Immature natural killer cell (primary cell): ENCODE measurements around the gene DOK6. TPM values are rescaled to one million over a fixed set of nuclear protein-coding genes. Genes with fewer than 3 reads are reported as not detected.

ENCODE experiments used
- DNase-seq, 3 donors: peaks; one replicate each; pipeline ENCODE4 v3.0.0; 2022; ENCODE audit warnings: mixed read lengths in 1 of 3
- H3K27ac Mint-ChIP-seq, 6 donors: one replicate each; pipeline ENCODE4 v1.8.0; 2020; ENCODE audit warnings: mixed read lengths in 6 of 6, mild to moderate bottlenecking in 5 of 6, inconsistent platforms in 4 of 6, moderate library complexity in 3 of 6
- H3K27me3 Mint-ChIP-seq, 3 donors: one replicate each; pipeline ENCODE4 v1.8.0; 2020 to 2021; ENCODE audit warnings: low read depth in 3 of 3, mild to moderate bottlenecking in 3 of 3, mixed read lengths in 3 of 3, moderate library complexity in 3 of 3, inconsistent platforms in 1 of 3
- H3K36me3 Mint-ChIP-seq, 3 donors: one replicate each; pipeline ENCODE4 v1.8.0; 2020; ENCODE audit warnings: mixed read lengths in 3 of 3, inconsistent platforms in 2 of 3, mild to moderate bottlenecking in 2 of 3
- H3K4me1 Mint-ChIP-seq, 2 donors: one replicate each; pipeline ENCODE4 v1.8.0; 2020; ENCODE audit warnings: inconsistent platforms in 2 of 2, mild to moderate bottlenecking in 2 of 2, mixed read lengths in 2 of 2, moderate library complexity in 1 of 2
- H3K4me3 Mint-ChIP-seq, 5 donors: one replicate each; pipeline ENCODE4 v1.8.0; 2020; ENCODE audit warnings: mild to moderate bottlenecking in 5 of 5, mixed read lengths in 5 of 5, inconsistent platforms in 3 of 5, moderate library complexity in 3 of 5
- H3K9me3 Mint-ChIP-seq, 6 donors: one replicate each; pipeline ENCODE4 v1.8.0; 2020; ENCODE audit warnings: mild to moderate bottlenecking in 6 of 6, mixed read lengths in 6 of 6, inconsistent platforms in 4 of 6, moderate library complexity in 3 of 6
- polyA plus RNA-seq, 3 donors: library from polyadenylated mRNA; unstranded; fragments of 300-500 nt; fragmentation: Illumina TruSeq; gene quantifications; one replicate each; pipeline ENCODE4 v1.2.3, GENCODE V29; 2021

The DOK6 gene
- polyA plus RNA-seq, 3 donors from 2014 or later, result 0.17 to 0.54 (median 0.30) TPM

- Mint-ChIP-seq H3K4me1 (no peaks in the 10 kb centered on the region), H3K9me3 (peaks cover 0 to 3% (median 0%) of the 10 kb centered on the region in 6 donors), H3K27me3 (peaks cover 0 to 6% (median 0%) of the 10 kb centered on the region in 3 donors), H3K4me3 (no peak overlapping the region), H3K36me3 (no peaks in the 10 kb centered on the region), H3K27ac (no peak overlapping the region)
- DNase-seq, result no peak
These were observed 127.7 kb downstream of the DOK6 start for GRCh38 chr18:69528435-69528834.

- Mint-ChIP-seq H3K4me1 (no peaks in the 10 kb centered on the region), H3K27ac (no peak overlapping the region), H3K9me3 (peaks cover 0 to 3% (median 0%) of the 10 kb centered on the region in 6 donors), H3K27me3 (peaks cover 0 to 6% (median 0%) of the 10 kb centered on the region in 3 donors), H3K4me3 (no peak overlapping the region), H3K36me3 (no peaks in the 10 kb centered on the region)
- DNase-seq, result no peak
These were observed 128.5 kb downstream of the DOK6 start for GRCh38 chr18:69529151-69529550.

GRCh38 chr18:69531973-69532372 lies 131.3 kb downstream of the DOK6 start:
- Mint-ChIP-seq H3K4me3 (no peak overlapping the region), H3K27ac (no peak overlapping the region), H3K36me3 (no peaks in the 10 kb centered on the region), H3K27me3 (peaks cover 0 to 6% (median 4%) of the 10 kb centered on the region in 3 donors), H3K9me3 (peaks cover 0 to 3% (median 0%) of the 10 kb centered on the region in 6 donors), H3K4me1 (no peaks in the 10 kb centered on the region)
- no peak for DNase-seq

GRCh38 chr18:69537183-69537582 lies 136.5 kb downstream of the DOK6 start:
- Mint-ChIP-seq H3K36me3 (no peaks in the 10 kb centered on the region), H3K4me3 (no peak overlapping the region), H3K9me3 (peaks cover 0 to 3% (median 0%) of the 10 kb centered on the region in 6 donors), H3K4me1 (no peaks in the 10 kb centered on the region), H3K27me3 (peaks cover 0 to 9% (median 8%) of the 10 kb centered on the region in 3 donors), H3K27ac (no peak overlapping the region)
- DNase-seq, result no peak

GRCh38 chr18:69538849-69539248 lies 138.2 kb downstream of the DOK6 start:
- Mint-ChIP-seq H3K4me3 (no peak overlapping the region), H3K4me1 (no peaks in the 10 kb centered on the region), H3K27me3 (peaks cover 0 to 12% (median 10%) of the 10 kb centered on the region in 3 donors), H3K9me3 (peaks cover 0 to 3% (median 0%) of the 10 kb centered on the region in 6 donors), H3K27ac (no peak overlapping the region), H3K36me3 (no peaks in the 10 kb centered on the region)
- DNase-seq, result no peak

- Mint-ChIP-seq H3K9me3 (peaks cover 0 to 3% (median 0%) of the 10 kb centered on the region in 6 donors), H3K27ac (no peak overlapping the region)
These were observed 138.7 kb downstream of the DOK6 start for GRCh38 chr18:69539404-69539803.

GRCh38 chr18:69556228-69556627 lies 155.5 kb downstream of the DOK6 start:
- Mint-ChIP-seq H3K4me3 (no peak overlapping the region), H3K27ac (peak overlapping the region in 1 of 6 donors; percentile 9), H3K27me3 (peaks cover 0 to 7% (median 4%) of the 10 kb centered on the region in 3 donors), H3K9me3 (no peaks in the 10 kb centered on the region), H3K36me3 (no peaks in the 10 kb centered on the region), H3K4me1 (peaks cover 6 to 11% of the 10 kb centered on the region in 2 donors)
- DNase-seq, result no peak

More at GRCh38 chr18:69539404-69539803, 138.7 kb downstream of the DOK6 start:
- no peak for DNase-seq
- H3K4me1 Mint-ChIP-seq, result no peaks in the 10 kb centered on the region
- H3K4me3 Mint-ChIP-seq, result no peak overlapping the region
- H3K36me3 Mint-ChIP-seq, result no peaks in the 10 kb centered on the region
- peaks cover 0 to 16% (median 10%) of the 10 kb centered on the region in 3 donors for H3K27me3 Mint-ChIP-seq

- Mint-ChIP-seq H3K27me3 (peaks cover 0 to 7% (median 5%) of the 10 kb centered on the region in 3 donors), H3K27ac (no peak overlapping the region), H3K4me3 (no peak overlapping the region), H3K36me3 (no peaks in the 10 kb centered on the region), H3K9me3 (no peaks in the 10 kb centered on the region), H3K4me1 (peaks cover 6 to 11% of the 10 kb centered on the region in 2 donors)
- DNase-seq, result no peak
These were observed 156.6 kb downstream of the DOK6 start for GRCh38 chr18:69557282-69557681.

- Mint-ChIP-seq H3K27me3 (peaks cover 0 to 8% (median 7%) of the 10 kb centered on the region in 3 donors), H3K27ac (no peak overlapping the region), H3K4me1 (peaks cover 6 to 11% of the 10 kb centered on the region in 2 donors), H3K9me3 (no peaks in the 10 kb centered on the region), H3K36me3 (no peaks in the 10 kb centered on the region), H3K4me3 (no peak overlapping the region)
- DNase-seq, result no peak
These were observed 157.4 kb downstream of the DOK6 start for GRCh38 chr18:69558052-69558451.

GRCh38 chr18:69559604-69560003 lies 158.9 kb downstream of the DOK6 start:
- no peak overlapping the region for H3K4me3 Mint-ChIP-seq
- H3K27me3 Mint-ChIP-seq, result peaks cover 0 to 7% (median 0%) of the 10 kb centered on the region in 3 donors
- peak; percentile 9 to 42 (median 30) for DNase-seq
- no peaks in the 10 kb centered on the region for H3K36me3 Mint-ChIP-seq
- H3K9me3 Mint-ChIP-seq, result no peaks in the 10 kb centered on the region
- peaks cover 6 to 11% of the 10 kb centered on the region in 2 donors for H3K4me1 Mint-ChIP-seq
- H3K27ac Mint-ChIP-seq, result peak overlapping the region in 3 of 6 donors; percentile 9 to 77 (median 65)

- Mint-ChIP-seq H3K9me3 (peaks cover 0 to 5% (median 4%) of the 10 kb centered on the region in 6 donors), H3K4me3 (no peak overlapping the region), H3K27me3 (peaks cover 0 to 4% (median 3%) of the 10 kb centered on the region in 3 donors), H3K4me1 (peaks cover 3 to 5% of the 10 kb centered on the region in 2 donors), H3K36me3 (no peaks in the 10 kb centered on the region), H3K27ac (no peak overlapping the region)
- DNase-seq, result no peak
These were observed 163.9 kb downstream of the DOK6 start for GRCh38 chr18:69564602-69565001.

- Mint-ChIP-seq H3K4me3 (no peak overlapping the region), H3K27ac (no peak overlapping the region), H3K4me1 (no peaks in the 10 kb centered on the region), H3K9me3 (peaks cover 0 to 5% (median 4%) of the 10 kb centered on the region in 6 donors), H3K27me3 (peaks cover 0 to 3% (median 0%) of the 10 kb centered on the region in 3 donors), H3K36me3 (no peaks in the 10 kb centered on the region)
- DNase-seq, result no peak
These were observed 167.3 kb downstream of the DOK6 start for GRCh38 chr18:69567813-69568488.

- peaks cover 0 to 5% (median 0%) of the 10 kb centered on the region in 3 donors for H3K27me3 Mint-ChIP-seq
- no peak overlapping the region for H3K4me3 Mint-ChIP-seq
- H3K27ac Mint-ChIP-seq, result no peak overlapping the region
- no peaks in the 10 kb centered on the region for H3K36me3 Mint-ChIP-seq
- peaks cover 0 to 5% (median 4%) of the 10 kb centered on the region in 6 donors for H3K9me3 Mint-ChIP-seq
- DNase-seq, result no peak
- H3K4me1 Mint-ChIP-seq, result no peaks in the 10 kb centered on the region
These were observed 168.4 kb downstream of the DOK6 start for GRCh38 chr18:69569133-69569532.

GRCh38 chr18:69574401-69574800 lies 173.7 kb downstream of the DOK6 start:
- Mint-ChIP-seq H3K9me3 (no peaks in the 10 kb centered on the region), H3K4me3 (no peak overlapping the region), H3K27ac (no peak overlapping the region), H3K36me3 (no peaks in the 10 kb centered on the region), H3K27me3 (peaks cover 0 to 4% (median 2%) of the 10 kb centered on the region in 3 donors), H3K4me1 (no peaks in the 10 kb centered on the region)
- DNase-seq, result no peak
